SK-N-SH (cell line): ENCODE measurements around the gene NDFIP1. TPM values are rescaled to one million over a fixed set of nuclear protein-coding genes. Genes with fewer than 3 reads are reported as not detected.

Experiments used
- CTCF ChIA-PET: fragments of 300-600, 350-600 bp; formaldehyde crosslinking; extraction: SDS; loops from one replicate; lab custom pipeline; 2021; lab: Yijun Ruan, JAX
- POLR2A ChIA-PET: fragments of 350-600 bp; sonication (Branson Sonifier 250); formaldehyde crosslinking; extraction: SDS; loops from one replicate; lab custom pipeline; 2020; ENCODE audit warnings: antibody characterized with exemption, inconsistent platforms; lab: Yijun Ruan, JAX
- DNase-seq: peaks from one replicate; pipeline ENCODE4 v3.0.0; 2012
- H2AFZ ChIP-seq: fragments of 200-600 bp; sonication (generic); 2 replicates; pipeline ENCODE4 v1.8.1; 2016; ENCODE audit warnings: antibody characterized with exemption, mild to moderate bottlenecking, low read depth
- H3F3A ChIP-seq: fragments of 200-600 bp; sonication (generic); replicated peaks from 2 replicates; pipeline ENCODE3; 2016; ENCODE audit warnings: antibody characterized with exemption, mild to moderate bottlenecking; ENCODE audit not compliant: insufficient read depth
- H3K27ac ChIP-seq, 2 experiments: fragments of 200-500 bp in 1 of 2; fragments of 200-600 bp in 1 of 2; sonication (Bioruptor generic) in 1 of 2; sonication (generic), shearing (Covaris generic) in 1 of 2; 2 replicates each; pipeline versions ENCODE4 v1.5.1 to v1.6.1; 2014 to 2016; ENCODE audit warnings: low read depth in 2 of 2, inconsistent platforms in 1 of 2, low read length in 1 of 2, mild to moderate bottlenecking in 1 of 2, mixed read lengths in 1 of 2
- H3K27me3 ChIP-seq: fragments of 200-600 bp; sonication (generic), shearing (Covaris generic); 2 replicates; pipeline ENCODE4 v1.6.1; 2016; ENCODE audit warnings: mixed run types; ENCODE audit not compliant: insufficient read depth
- H3K36me3 ChIP-seq, 2 experiments: fragments of 200-500 bp in 1 of 2; fragments of 200-600 bp in 1 of 2; sonication (Bioruptor generic) in 1 of 2; sonication (generic) in 1 of 2; replicated peaks in 1 of 2; 2 replicates each; pipeline versions ENCODE3 to v1.5.1; 2014 to 2016; ENCODE audit warnings: low read length in 1 of 2, mild to moderate bottlenecking in 1 of 2; ENCODE audit not compliant: insufficient read depth in 2 of 2, control insufficient read depth in 1 of 2
- H3K4me1 ChIP-seq, 2 experiments: fragments of 200-500 bp in 1 of 2; fragments of 200-600 bp in 1 of 2; sonication (Bioruptor generic) in 1 of 2; sonication (generic), shearing (Covaris generic) in 1 of 2; 2 replicates each; pipeline versions ENCODE4 v1.5.1 to v1.6.1; 2014 to 2016; ENCODE audit warnings: low read depth in 1 of 2, low read length in 1 of 2, mixed run types in 1 of 2; ENCODE audit not compliant: insufficient read depth in 2 of 2, control insufficient read depth in 1 of 2
- H3K4me2 ChIP-seq: fragments of 200-600 bp; sonication (generic), shearing (Covaris generic); 2 replicates; pipeline ENCODE4 v1.6.1; 2017; ENCODE audit warnings: mixed run types
- H3K4me3 ChIP-seq, 2 experiments: fragments of 200-500 bp in 1 of 2; fragments of 200-600 bp in 1 of 2; sonication (Bioruptor generic) in 1 of 2; sonication (generic), shearing (Covaris generic) in 1 of 2; 2 replicates each; pipeline versions ENCODE4 v1.5.1 to v1.8.1; 2014 to 2016; ENCODE audit warnings: low read depth in 2 of 2, inconsistent platforms in 1 of 2, low read length in 1 of 2, mild to moderate bottlenecking in 1 of 2, mixed read lengths in 1 of 2, moderate library complexity in 1 of 2
- H3K79me2 ChIP-seq: fragments of 200-600 bp; sonication (generic); 2 replicates; pipeline ENCODE4 v1.8.1; 2017; ENCODE audit warnings: mild to moderate bottlenecking; ENCODE audit not compliant: insufficient read depth
- H3K9ac ChIP-seq: fragments of 200-600 bp; sonication (generic); 2 replicates; pipeline ENCODE4 v1.6.1; 2017; ENCODE audit warnings: mixed run types
- H3K9me2 ChIP-seq: fragments of 200-600 bp; sonication (generic); 2 replicates; pipeline ENCODE4 v1.6.1; 2017; ENCODE audit warnings: mixed run types
- H3K9me3 ChIP-seq: fragments of 200-600 bp; sonication (generic); 2 replicates; pipeline ENCODE4 v1.6.1; 2017; ENCODE audit warnings: mixed run types, mild to moderate bottlenecking, moderate library complexity
- H4K20me1 ChIP-seq: fragments of 200-600 bp; sonication (generic); 2 replicates; pipeline ENCODE4 v1.6.1; 2017; ENCODE audit warnings: mild to moderate bottlenecking, mixed run types; ENCODE audit not compliant: insufficient read depth
- CHD2 ChIP-seq: fragments of 150-350 bp; IDR thresholded peaks from 2 replicates; pipeline ENCODE4 v1.6.1; 2018; ENCODE audit warnings: low read length; ENCODE audit not compliant: partially characterized antibody
- EP300 ChIP-seq, 2 experiments: IDR thresholded peaks; 2 replicates each; pipeline versions ENCODE4 v1.4.0 to v1.6.1; 2012; ENCODE audit warnings: borderline replicate concordance in 1 of 2, low read depth in 1 of 2, low read length in 1 of 2
- EZH2phosphoT487 ChIP-seq: fragments of 200-600 bp; sonication (generic); IDR thresholded peaks from 2 replicates; pipeline ENCODE4 v1.6.1; 2017; ENCODE audit warnings: low read depth, mixed run types, mild to moderate bottlenecking, antibody characterized with exemption, moderate library complexity, borderline replicate concordance
- FOSL2 ChIP-seq: IDR thresholded peaks from 2 replicates; pipeline ENCODE4 v1.4.0; 2012; ENCODE audit warnings: low read depth, mild to moderate bottlenecking, moderate library complexity, borderline replicate concordance
- FOXM1 ChIP-seq: IDR thresholded peaks from 2 replicates; pipeline ENCODE4 v1.4.0; 2012; ENCODE audit warnings: low read depth, mild to moderate bottlenecking
- GATA2 ChIP-seq: sonication (generic); formaldehyde crosslinking; IDR thresholded peaks from 2 replicates; pipeline ENCODE4 v1.5.0; 2020; ENCODE audit warnings: mild to moderate bottlenecking, missing genetic modification reagents
- IRF3 ChIP-seq: fragments of 150-350 bp; IDR thresholded peaks from 2 replicates; pipeline ENCODE4 v1.6.1; 2016; ENCODE audit warnings: mild to moderate bottlenecking, low read depth, low read length
- MAX ChIP-seq: IDR thresholded peaks from 2 replicates; pipeline ENCODE4 v1.4.0; 2012; ENCODE audit warnings: low read depth
- MXI1 ChIP-seq: IDR thresholded peaks from 2 replicates; pipeline ENCODE4 v1.6.1; 2012; ENCODE audit warnings: mild to moderate bottlenecking, low read depth, low read length, improper control_type of control experiment
- NRF1 ChIP-seq: IDR thresholded peaks from 2 replicates; pipeline ENCODE4 v1.6.1; 2012; ENCODE audit warnings: low read depth, mild to moderate bottlenecking, low read length
- RFX5 ChIP-seq: IDR thresholded peaks from 2 replicates; pipeline ENCODE4 v1.6.1; 2012; ENCODE audit warnings: mild to moderate bottlenecking, improper control_type of control experiment, low read length
- RXRA ChIP-seq: IDR thresholded peaks from 2 replicates; pipeline ENCODE4 v1.4.0; 2012; ENCODE audit warnings: low read depth, mild to moderate bottlenecking, borderline replicate concordance
- SIN3A ChIP-seq: IDR thresholded peaks from 2 replicates; pipeline ENCODE4 v1.6.1; 2012; ENCODE audit warnings: low read depth, mild to moderate bottlenecking, low read length, moderate library complexity, borderline replicate concordance
- TAF1 ChIP-seq: IDR thresholded peaks from 2 replicates; pipeline ENCODE4 v1.6.1; 2012; ENCODE audit warnings: low read depth, mild to moderate bottlenecking, low read length, moderate library complexity, borderline replicate concordance
- WGBS: methylation state at CpG from one replicate; pipeline ENCODE4 v1.1.6; 2017; ENCODE audit warnings: low lambda C conversion rate; 5-methylcytosine and 5-hydroxymethylcytosine counted together
- polyA plus RNA-seq, 3 experiments: library from polyadenylated mRNA; depleted of rRNA; stranded (reverse); fragments of >200 nt; gene quantifications; 2 replicates each; pipeline ENCODE4 v1.2.3, GENCODE V29; 2012
- TF ChIP-seq, protein P1 (sequence below): IDR thresholded peaks from 2 replicates; pipeline ENCODE4 v1.4.0; 2012; ENCODE audit warnings: low read depth, borderline replicate concordance
- TF ChIP-seq, protein P2 (sequence below): fragments of 150-350 bp; IDR thresholded peaks from 2 replicates; pipeline ENCODE4 v1.6.1; 2017; ENCODE audit warnings: antibody characterized with exemption, low read length, low read depth, borderline replicate concordance

NDFIP1 gene
- polyA plus RNA-seq, 1 of the 3 experiments (the other 2 are of a cell fraction), result 40.0 TPM

- Histone ChIP-seq H3K79me2 (peaks cover 50% of the 10 kb centered on the region), H3K9ac (no peak overlapping the region), H3K36me3 (peaks cover 40 to 46% of the 10 kb centered on the region in 2 experiments), H2AFZ (no peak overlapping the region), H3K4me2 (no peak overlapping the region), H3K9me2 (no peaks in the 10 kb centered on the region), H3F3A (peaks cover 3% of the 10 kb centered on the region), H3K27ac (no peak overlapping the region), H3K9me3 (no peaks in the 10 kb centered on the region), H3K27me3 (no peaks in the 10 kb centered on the region), H4K20me1 (peaks cover 15% of the 10 kb centered on the region), H3K4me1 (peaks cover 0 to 6% of the 10 kb centered on the region in 2 experiments; a peak in 1 of 4 replicates), H3K4me3 (no peak overlapping the region)
- DNase-seq, result no peak
- ChIA-PET POLR2A (no interaction called here), CTCF (interaction anchor here (0.6 to 6.8 kb wide), 7 partner anchors 10 to 418 kb away, joined by 3 to 44 read pairs (median 5); partner anchors contain the start of genes GNPDA1 and RNF14)
- 79% methylated on average over 3 of the region's 3 CpGs for WGBS
- no peak for TF ChIP-seq GATA2 (CRISPR knock-in tag)
- TF ChIP-seq FOXM1, result no peak
- TF ChIP-seq NRF1, result no peak
- TF ChIP-seq MAX, result no peak
- TF ChIP-seq RXRA, result no peak
- TF ChIP-seq IRF3, result no peak
- no peak for TF ChIP-seq EZH2phosphoT487
- no peak for TF ChIP-seq SIN3A
- no peak for TF ChIP-seq MXI1
- TF ChIP-seq, protein P1, sequence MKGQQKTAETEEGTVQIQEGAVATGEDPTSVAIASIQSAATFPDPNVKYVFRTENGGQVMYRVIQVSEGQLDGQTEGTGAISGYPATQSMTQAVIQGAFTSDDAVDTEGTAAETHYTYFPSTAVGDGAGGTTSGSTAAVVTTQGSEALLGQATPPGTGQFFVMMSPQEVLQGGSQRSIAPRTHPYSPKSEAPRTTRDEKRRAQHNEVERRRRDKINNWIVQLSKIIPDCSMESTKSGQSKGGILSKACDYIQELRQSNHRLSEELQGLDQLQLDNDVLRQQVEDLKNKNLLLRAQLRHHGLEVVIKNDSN, result no peak
- TF ChIP-seq TAF1, result no peak
Observed at GRCh38 chr5:142133330-142134206, 25.0 kb downstream of the NDFIP1 start.

DNA sequence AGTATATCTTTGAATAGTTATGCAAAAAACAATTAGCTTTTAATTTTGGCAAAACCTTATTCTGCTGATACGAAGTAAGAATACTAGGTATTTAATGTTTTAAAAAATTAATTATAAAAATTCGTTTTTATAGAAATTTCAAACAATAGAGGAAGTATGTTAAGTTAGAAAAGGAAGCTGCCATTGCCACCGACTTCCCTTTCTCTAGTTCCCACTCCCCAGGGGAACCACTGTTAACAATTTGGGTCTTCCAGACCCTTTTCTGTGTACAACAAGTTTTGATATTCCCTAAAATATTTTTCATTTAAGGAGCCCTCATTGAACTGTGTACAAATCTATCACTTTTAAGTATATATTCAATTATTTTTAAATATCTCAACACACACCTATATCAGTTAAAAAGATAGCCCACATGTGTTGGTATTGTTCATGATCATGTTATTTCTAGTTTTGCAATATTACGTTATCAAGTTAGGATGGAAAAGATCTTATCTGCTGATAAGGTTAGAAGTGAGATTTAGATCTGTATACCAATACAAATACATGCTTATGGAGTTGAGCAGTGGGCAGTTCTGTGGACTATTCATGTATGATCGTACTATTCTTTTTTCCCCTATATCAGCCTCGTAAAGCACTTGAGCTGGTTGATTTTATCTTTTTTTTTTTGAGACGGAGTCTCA is 25.9 kb downstream of the NDFIP1 start:
- Histone ChIP-seq H4K20me1 (peaks cover 6% of the 10 kb centered on the region; the same call in 1 of the 2 replicates), H2AFZ (no peak overlapping the region), H3K4me2 (no peak overlapping the region), H3K9me2 (no peaks in the 10 kb centered on the region), H3K4me1 (no peaks in the 10 kb centered on the region; a peak in 1 of 4 replicates), H3K4me3 (no peak overlapping the region), H3F3A (peaks cover 5% of the 10 kb centered on the region), H3K9me3 (no peaks in the 10 kb centered on the region), H3K9ac (no peak overlapping the region), H3K27me3 (no peaks in the 10 kb centered on the region), H3K27ac (no peak overlapping the region), H3K36me3 (peaks cover 48 to 50% of the 10 kb centered on the region in 2 experiments), H3K79me2 (peaks cover 41% of the 10 kb centered on the region)
- WGBS, result 77% methylated on average over 7 of the region's 7 CpGs
- ChIA-PET CTCF (interaction anchor here (0.9 to 6.8 kb wide), 6 partner anchors 9 to 417 kb away, joined by 3 to 44 read pairs (median 6); partner anchors contain the start of gene GNPDA1), POLR2A (no interaction called here)
- DNase-seq, result no peak
- TF ChIP-seq RXRA (no peak), GATA2 (CRISPR knock-in tag) (no peak), EP300 (IDR thresholded peaks at IDR 0.05; ENCODE audit: borderline replicate concordance in 1 of 2, low read depth in 1 of 2, low read length in 1 of 2) (no peak), MAX (no peak), TAF1 (no peak), RFX5 (no peak), FOSL2 (no peak), CHD2 (no peak), SIN3A (no peak), EZH2phosphoT487 (no peak)
- TF ChIP-seq, protein P2, sequence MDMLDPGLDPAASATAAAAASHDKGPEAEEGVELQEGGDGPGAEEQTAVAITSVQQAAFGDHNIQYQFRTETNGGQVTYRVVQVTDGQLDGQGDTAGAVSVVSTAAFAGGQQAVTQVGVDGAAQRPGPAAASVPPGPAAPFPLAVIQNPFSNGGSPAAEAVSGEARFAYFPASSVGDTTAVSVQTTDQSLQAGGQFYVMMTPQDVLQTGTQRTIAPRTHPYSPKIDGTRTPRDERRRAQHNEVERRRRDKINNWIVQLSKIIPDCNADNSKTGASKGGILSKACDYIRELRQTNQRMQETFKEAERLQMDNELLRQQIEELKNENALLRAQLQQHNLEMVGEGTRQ, result no peak
- TF ChIP-seq, protein P1, result no peak
- TF ChIP-seq, all 33 proteins: peak for 0
